Stimulated activated CD4-positive, alpha-beta T cell treated with anti-CD3 and anti-CD28 coated beads, Interleukin-1b, Interleukin-23, amount 100 ng/mL, for 48 hours (primary cell): Measurements from ENCODE around the gene IL17C.
"Not testable (repeated sequence)": the region's sequence is repeated elsewhere in the genome, so short reads cannot be mapped to it uniquely, and the experiment has no call there.

ENCODE experiments used
- DNase-seq: peaks from one replicate; pipeline ENCODE4 v3.0.0-alpha.2; 2020

The IL17C gene, protein sequence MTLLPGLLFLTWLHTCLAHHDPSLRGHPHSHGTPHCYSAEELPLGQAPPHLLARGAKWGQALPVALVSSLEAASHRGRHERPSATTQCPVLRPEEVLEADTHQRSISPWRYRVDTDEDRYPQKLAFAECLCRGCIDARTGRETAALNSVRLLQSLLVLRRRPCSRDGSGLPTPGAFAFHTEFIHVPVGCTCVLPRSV

DNA sequence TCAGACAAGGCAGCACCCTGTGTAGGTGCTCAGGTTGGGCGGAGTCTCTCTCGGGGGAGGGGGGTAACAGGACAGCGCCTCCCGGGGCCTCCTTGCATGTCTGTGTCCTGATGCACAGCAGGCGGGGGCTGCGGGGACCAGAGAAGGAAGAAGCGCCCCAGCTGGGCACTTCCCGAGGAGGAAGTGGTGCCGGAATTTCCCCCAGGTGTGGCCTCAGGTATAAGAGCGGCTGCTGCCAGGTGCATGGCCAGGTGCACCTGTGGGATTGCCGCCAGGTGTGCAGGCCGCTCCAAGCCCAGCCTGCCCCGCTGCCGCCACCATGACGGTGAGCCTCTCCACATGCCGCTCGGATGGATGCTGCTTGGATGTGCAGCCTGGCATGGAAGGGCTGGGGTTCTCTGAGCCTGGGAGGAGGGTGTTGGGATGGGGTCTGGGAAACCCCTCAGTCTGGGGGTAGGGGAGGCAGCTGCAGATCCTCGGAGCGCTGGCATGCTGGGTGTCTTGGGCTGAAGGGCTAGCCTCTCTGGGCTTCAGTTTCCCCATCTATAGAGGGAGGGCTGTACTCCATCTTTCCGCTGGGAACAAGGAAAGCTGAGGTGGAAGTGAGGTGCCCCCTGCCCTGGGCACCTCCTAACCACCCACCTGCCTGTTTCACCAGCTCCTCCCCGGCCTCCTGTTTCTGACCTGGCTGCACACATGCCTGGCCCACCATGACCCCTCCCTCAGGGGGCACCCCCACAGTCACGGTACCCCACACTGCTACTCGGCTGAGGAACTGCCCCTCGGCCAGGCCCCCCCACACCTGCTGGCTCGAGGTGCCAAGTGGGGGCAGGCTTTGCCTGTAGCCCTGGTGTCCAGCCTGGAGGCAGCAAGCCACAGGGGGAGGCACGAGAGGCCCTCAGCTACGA is at the start of gene IL17C:
Gene IL17C, plus strand, starts transcription at position 250 of the 908 bp plus-strand sequence. Its CDS starts 70 bp downstream, at position 320.
- DNase-seq, result no peak

DNA sequence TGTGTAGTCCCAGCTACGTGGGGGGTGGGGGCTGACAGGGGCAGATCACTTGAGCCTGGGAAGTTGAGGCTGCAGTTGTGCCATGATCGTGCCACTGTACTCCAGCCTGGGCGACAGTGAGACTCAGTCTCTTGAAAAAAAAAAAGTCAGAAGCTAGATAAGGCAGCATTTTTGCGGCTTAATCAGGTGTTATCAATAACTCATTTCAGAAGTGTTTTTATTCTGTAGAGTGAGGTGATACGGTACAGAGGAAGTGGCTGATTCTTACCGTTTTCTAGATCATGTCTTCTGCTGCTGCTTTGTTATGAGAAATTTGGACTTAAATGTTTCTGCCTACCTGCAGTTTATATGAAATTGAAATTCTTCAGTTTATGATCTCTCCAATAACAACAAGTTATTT is 49.6 kb upstream of the IL17C start:
- no peak for DNase-seq

- no peak for DNase-seq
Observed at GRCh38 chr16:88589441-88589840, 48.9 kb upstream of the IL17C start.

- peak; percentile 63 for DNase-seq
Observed at GRCh38 chr16:88591577-88592021, 46.8 kb upstream of the IL17C start.

DNA sequence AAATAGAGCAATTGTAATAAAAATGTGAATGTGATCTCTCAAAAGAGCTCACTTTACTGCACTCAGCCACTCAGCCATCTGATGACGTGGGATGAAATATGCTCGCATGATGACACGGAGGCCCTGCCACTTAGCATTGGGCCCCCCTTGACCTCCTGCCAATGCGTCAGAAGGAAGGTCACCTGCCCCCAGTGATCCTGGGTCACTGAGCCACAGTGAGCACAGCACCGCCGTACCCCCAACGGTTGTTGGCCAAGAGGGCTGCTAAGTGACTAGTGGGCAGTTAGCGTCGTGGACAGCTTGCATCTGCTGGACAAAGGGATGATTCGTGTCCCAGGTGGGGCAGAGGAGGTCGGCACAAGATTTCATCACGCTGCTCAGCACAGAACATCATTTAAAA is 45.3 kb upstream of the IL17C start:
- DNase-seq, result no peak

DNA sequence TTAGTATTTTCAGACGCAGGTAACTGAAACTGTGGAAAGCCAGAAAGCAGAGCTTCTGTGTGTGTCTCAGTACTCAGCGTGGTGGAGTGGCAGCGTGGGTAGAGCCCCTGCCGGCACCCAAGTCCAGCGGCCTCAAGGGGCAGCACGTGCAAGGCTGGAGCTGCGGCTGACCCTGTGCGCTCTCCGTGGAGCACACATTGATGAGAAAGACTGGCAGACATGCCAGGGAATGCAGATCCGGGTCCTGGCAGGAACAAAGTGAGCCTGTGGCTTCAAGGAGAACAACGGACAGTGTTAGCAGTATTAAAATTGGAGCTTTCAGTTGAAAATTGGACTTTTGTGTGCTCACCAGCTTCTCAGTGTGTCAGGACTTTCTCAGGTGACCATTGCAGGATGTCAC is 44.9 kb upstream of the IL17C start:
- DNase-seq, result no peak

DNA sequence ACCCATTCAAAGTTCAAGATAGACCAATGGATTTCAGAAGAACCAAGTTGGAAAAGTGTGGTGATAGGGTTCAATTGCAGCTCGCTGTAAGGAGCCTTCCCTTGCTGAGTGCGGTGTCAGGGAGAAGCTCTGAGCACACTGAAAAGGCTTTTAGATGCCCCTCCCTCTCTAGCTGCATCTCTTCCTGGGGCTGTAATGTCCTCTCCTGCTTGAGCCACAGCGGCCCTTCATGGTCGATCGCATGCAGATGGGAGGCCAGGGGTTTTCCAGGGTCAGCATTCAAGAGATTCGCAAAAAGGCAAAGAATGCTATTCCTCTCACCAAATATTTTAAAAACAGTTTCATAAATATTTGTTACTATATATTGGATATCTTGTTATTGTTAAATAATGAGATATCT is 44.5 kb upstream of the IL17C start:
- no peak for DNase-seq

DNA sequence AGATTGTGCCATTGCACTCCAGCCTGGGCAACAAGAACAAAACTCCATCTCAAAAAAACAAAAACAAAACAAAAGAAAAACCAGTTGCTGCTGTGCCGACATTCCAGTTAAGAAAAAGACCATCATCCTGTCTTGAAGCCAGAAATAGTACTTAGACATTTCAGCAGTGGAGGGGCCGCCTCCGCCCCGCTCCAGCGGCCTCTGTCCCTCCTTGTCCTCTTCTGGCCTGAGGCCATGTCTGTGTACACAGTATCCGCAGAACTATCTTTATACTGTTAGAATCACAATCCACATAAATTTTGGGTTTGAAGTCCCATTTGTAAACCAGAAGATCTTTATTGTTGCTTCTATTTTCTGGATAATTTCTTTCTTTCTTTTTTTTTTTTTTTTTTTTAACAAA is 43.3 kb upstream of the IL17C start:
- DNase-seq, result no peak

DNA sequence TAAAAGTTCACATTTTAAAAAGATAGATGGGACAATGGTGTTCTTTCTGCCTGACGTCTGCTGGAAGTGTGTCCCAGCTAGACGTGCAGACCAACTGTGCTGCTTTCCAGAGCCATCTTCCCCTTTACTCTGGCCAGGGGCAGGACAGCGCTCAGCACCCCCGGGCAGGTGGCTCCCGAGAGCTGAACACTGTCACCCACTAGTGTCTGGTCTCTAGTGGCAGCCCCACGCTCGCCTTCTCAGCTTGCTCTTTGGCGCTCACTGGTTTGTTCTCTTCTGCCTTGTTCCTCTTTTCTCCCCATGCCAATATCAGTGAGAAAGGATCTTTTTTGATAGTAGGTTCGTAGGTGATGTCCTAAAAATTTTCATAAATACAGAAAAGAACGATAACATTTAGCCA is 42.5 kb upstream of the IL17C start:
- DNase-seq, result no peak

- no peak for DNase-seq
Observed at GRCh38 chr16:88596483-88596882, 41.9 kb upstream of the IL17C start.

DNA sequence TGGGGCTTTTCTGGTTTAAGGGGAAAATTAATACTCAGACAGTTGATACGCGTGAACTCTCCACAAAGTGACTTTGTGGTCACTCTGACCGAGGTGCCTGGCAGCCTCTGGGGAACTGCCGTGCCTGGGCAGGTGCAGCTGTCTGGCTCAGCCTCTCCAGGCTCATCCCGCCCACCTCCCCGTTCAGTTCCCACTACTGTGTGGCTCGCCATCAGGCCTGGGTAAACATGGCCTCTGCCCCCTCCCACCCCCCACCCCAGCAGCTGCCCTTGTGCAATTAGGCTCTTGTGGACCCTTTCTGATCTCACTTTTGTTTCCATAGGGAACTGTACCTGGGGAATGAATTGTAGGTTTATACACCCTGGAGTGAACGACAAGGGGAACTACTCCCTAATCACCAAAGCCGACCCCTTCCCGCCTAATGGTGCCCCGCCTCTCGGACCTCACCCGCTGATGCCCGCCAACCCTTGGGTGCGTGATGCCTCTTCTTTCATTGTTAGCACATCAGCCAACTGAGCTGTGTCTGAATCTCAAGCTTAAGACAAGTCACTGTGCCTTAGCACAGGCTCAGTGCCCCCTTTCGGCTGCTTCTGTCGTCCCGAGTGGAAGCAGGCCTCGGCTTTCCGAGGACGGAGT is 40.4 kb upstream of the IL17C start:
- no peak for DNase-seq

DNA sequence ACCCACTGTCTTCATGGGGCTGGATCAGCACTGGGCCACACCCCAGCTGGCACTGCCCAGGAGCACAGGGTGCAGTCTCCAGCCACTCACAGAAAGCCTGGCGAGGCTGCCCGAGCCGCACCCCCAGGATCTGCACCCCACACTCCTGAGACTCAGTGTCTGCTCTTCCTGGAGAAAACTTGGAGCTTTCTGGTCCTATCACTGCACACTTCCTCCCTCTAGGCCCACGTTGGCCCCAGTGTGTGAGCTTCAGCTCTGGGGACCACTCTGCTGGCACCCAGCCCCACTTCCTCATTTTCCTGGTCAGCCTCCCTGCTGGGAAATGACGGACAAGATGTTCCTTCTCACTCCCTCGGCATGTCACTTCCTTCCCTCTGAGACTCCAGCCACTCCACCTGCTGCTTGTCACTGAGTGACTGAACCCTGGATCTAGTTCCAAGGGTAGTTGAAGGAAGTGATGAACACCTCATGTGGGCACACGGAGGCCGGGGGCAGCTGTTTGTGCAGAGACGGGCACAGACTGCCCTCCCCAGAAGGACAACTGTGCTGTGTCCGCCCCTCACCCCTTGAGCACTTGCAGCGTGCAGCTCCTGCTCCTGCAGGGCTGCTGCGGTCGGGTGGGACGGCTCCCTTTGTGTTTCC is 39.2 kb upstream of the IL17C start:
- DNase-seq, result no peak

GRCh38 chr16:88599825-88600538 is 38.4 kb upstream of the IL17C start:
- DNase-seq, result no peak

DNA sequence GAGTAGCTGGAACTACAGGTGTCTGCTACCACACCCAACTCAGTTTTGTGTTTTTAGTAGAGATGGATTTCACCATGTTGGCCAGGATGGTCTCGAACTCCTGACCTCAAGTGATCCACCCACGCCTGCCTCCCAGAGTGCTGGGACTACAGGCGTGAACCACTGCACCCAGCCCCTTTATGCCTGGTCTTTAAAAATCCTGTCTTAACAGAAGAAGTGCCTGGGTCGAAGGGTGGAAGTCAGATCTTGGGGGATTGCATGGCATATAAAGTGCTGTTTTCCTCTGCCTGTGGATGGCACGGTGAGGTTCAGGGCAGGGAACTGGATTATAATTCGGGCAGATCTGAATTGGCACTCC is 37.9 kb upstream of the IL17C start:
- no peak for DNase-seq

DNA sequence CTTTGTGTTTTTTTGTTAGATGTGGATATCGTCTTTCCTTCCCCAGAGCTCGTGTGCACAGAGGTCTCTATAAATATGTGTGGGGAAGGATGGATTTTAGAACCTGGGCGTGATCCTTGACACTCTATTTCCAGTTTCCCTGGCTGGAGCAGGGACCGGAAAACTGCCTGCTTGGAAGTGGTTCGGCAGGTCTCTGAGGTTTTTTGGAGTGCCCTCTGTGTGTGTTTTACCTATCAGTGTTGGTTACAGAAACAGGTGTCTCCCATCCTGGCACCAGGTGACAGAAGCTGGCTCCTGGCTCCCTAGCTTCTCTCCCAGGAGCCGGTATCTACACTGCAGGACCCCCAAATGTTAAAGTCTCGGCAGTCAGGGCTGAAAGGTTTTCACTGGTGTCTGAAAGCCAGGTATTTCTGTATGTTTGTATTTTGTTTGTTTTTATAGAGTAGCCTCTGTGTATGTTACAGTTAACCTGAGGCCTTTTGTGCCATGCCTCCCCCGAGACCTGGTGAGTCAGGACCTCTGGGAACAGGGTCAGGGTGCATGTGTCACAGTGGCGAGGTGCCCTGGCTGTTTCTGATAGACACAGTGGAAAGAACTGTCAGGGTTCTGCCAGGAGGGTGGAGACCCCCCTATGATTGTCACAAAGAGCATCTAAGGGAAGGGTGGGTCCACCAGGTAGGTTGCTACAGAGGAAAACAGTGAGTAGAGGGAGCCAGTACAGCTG is 36.9 kb upstream of the IL17C start:
- DNase-seq, result no peak

DNA sequence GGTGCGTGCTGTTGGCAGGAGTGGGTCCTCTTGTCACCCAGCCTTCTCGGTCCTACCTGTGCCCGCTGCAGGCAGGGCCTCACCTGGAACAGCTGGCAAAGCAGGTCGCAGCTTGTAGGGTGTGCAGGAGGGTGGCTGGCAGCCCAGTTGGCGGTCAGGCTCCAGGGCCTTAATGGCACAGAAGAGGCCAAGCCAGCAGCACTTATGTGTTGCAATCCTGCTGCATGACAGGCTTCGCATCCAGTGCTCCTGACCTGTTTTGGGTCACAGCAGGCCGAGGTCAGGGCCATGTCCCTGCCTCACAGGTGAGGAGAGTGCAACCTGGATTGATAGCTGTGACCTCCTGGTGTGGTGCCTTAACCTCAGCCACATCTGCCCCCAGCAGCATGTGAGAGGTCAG is 36.3 kb upstream of the IL17C start:
- DNase-seq, result no peak

- no peak for DNase-seq
Observed at GRCh38 chr16:88605186-88606147, 32.9 kb upstream of the IL17C start.

GRCh38 chr16:88606148-88606757 is 32.1 kb upstream of the IL17C start:
- DNase-seq, result no peak

DNA sequence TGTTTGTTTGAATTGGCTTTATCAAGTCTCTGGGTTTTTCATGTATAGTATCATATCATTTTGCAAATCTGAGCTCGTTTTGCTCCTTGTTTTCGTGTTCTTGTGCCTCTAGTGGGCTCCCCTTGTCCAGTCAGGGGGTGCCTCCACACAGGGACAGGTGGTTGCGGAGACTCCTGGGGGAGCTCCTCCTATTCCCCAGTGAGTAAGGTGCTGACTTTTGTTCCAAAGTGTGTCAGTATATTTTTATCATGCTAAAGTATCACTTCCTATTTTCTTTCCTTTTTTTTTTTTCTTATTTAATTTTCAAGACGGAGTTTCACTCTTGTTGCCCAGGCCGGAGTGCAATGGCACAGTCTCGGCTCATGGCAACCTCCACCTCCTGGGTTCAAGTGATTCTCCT is 30.3 kb upstream of the IL17C start:
- DNase-seq, result no peak

DNA sequence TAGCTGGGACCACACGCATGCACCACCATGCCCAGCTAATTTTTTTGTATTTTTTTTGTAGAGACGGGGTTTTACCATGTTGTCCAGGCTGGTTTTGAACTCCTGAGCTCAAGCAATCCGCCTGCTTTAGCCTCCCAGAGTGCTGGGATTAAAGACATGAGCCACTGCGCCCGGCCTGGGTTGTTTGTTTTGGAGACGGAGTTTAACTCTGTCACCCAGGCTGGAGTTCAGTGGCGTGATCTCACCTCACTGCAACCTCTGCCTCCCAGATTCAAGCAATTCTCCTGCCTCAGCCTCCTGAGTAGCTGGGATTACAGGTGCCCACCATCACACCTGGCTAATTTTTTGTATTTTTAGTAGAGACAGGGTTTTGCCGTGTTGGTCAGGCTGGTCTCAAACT is 28.9 kb upstream of the IL17C start:
- not testable (repeated sequence) for DNase-seq
